GM18498 (cell line): ENCODE data around the gene NLGN1.
"Not testable (repeated sequence)": the region's sequence is repeated elsewhere in the genome, so short reads cannot be mapped to it uniquely, and the experiment has no call there.

Source experiments
- ATAC-seq: cut with Tn5 transposase; IDR thresholded peaks from one replicate; pipeline ENCODE4 v1.9.1; 2021; ENCODE audit warnings: mild to moderate bottlenecking, moderate library complexity; ENCODE audit not compliant: unreplicated experiment

Gene NLGN1

DNA sequence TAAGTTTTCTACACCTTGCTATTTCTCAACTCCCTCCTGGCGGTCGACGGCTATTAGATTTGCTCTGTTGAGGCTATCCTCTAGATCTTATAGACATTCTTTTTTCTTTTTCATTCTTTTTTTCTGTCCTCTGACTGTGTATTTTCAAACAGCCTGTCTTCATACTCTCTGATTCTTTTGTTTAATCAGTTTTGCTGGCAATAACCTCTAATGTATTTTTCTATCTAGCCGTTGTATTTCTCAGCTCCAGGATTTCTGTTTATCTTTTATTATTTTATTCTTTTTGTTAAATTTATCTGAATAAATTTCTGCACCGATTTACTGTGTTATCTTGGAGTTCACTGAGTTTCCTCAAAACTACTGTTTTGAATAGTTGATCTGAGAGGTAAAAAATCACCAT, 31.5 kb downstream of the NLGN1 start:
- no peak for ATAC-seq

DNA sequence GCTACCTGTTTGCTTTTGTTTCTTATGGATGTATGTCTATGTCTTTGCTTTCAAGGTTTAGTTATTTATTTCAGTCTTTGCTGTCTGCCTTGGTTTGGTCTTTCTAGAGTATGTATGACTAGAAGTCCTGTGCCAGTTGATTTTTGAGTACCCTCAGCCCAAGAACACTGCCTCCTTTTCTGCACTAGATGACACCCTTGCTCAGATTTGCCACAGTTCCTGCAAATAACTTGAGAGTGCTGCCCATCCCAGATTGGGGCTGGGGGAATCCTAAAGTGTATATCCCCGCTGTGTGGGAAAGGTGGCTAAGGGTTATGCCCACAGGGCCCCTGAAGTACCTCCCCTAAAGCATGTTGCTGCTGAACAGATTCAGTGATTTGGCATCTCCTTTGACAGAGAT, 32.0 kb downstream of the NLGN1 start:
- ATAC-seq: no peak

DNA sequence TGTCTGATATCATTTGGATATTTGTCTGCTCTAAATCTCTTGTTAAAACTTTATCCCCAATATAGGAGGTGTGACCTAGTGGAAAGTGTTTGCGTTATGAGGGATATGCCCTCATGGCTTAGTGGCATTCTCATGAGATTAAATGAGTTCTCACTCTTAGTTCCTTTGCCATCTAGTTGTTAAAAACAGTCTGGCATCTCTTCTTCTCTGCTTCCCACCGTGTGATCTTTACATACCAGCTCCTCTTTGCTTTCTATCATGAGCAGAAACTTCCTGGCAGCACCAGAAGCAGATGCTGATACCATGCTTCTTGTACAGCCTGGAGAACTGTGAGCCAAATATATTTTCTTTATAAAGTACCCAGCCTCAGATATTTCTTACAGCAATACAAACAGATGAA, 33.0 kb downstream of the NLGN1 start:
- no peak for ATAC-seq

DNA sequence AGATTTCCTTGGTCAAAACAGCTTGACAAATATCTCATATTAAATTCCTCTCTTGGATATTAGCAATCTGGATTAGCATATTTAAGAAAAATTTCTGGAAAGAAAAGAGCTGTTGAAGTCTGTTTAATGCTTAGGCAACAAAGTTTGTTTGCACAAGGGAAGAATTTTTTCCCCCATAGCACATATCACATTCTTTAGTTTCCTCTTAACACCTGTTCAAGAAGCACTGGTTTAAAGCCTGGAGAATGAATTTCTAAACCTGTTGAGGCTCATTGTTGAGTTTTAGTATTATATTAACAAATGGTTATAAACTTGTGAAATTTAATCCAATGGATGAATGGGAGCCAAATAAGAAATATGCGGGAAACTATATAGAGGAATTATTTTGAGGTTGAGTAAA, 41.5 kb downstream of the NLGN1 start:
- ATAC-seq: no peak

DNA sequence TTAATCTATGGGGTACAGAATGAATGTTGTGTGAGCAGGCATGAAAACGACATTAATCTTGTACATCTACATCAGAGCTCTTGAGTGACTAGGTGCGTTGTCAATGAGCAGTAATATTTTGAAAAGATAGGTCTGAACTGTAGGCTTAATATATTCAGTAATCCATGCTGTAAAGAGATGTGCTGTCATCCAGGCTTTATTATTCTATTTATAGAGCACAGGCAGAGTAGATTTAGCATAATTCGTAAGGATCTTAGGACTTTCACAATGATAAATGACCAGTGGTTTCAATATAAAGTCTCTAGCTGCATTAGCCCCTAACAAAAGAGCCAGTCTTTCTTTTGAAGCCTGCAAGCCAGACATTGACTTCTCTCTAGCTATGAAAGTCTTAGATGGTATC, 43.0 kb downstream of the NLGN1 start:
- ATAC-seq: no peak

DNA sequence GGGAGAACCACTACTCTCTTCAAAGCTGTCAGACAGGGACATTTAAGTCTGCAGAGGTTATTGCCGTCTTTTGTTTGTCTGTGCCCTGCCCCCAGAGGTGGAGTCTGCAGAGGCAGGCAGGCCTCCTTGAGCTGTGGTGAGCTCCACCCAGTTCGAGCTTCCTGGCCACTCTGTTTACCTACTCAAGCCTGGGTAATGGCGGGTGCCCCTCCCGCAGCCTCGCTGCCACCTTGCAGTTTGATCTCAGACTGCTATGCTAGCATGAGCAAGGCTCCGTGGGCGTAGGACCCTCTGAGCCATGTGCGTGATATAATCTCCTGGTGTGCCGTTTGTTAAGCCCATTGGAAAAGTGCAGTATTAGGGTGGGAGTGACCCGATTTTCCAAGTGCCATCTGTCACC, 54.0 kb downstream of the NLGN1 start:
- not testable (repeated sequence) for ATAC-seq

DNA sequence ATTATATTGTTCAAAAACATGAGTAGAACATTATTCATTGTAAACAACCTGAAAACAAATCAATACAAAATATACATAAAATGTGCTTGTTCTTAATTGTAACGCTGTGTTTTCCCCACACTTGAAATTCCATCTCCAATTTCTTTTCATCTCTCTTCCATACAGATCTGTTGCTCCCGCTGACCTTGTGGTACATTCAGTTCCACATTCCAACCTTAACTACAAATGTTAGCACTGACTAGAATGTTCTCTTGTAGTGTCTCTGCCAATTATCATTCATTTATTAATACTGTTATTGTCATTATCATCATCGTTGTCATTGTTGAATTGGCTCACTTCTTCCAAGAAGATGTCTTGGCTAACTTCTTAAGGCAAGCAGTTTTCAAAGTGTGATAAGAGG, 65.7 kb downstream of the NLGN1 start:
- ATAC-seq: no peak

DNA sequence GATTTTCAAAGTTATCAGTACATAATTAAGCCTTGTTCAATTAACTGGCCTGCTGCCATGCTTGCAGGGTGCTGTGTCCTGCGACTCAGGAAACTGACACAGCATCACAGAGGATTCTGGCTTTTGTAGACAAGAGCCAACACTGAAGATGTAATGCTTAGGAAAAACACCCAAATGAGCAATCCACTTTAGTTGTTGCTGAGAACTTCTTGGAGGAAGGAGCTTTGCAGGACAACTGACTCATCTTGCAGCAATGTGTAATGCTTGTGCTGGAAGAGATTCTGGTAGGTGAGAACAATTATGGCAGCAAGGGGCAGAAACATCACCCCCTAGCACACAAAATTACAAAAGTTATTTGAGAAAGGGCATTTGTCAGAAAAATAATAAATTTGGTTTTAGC, 67.6 kb downstream of the NLGN1 start:
- no peak for ATAC-seq

DNA sequence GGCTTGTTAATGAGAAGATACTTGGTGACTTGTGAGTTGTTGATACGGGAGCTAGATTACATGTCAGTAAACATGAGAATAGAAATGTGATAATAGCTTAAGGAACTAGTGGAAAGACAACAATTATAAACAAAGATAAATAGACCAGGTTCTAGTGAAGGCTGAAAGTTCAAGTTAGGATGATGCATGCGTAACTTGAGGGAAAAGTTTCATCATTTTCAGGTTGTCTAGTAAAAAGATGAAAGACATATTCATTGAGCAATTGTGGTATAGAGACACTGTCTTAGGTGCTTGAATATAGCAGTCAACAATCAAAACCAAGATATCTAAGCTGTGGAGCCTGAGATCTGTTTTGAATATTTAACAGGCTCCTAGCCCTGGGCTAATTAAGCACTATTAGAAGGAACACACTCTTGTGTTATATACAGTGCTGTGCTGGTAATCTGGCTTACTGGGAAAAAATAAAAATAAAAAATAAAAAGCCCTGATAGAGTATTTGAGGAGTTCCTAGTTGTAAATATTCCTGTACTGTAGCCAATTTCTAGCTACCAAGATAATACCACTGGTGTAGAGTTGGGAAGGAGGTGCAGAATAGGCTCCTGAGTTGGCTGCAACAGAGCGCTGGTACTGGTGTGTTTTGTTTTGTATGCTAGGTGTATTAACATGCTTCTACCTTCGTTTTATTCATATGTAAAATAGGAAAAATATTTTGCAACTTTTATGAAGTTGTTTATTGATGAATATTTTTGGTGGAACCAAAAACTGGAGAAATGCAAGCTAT, 68.5 kb downstream of the NLGN1 start:
- no peak for ATAC-seq

DNA sequence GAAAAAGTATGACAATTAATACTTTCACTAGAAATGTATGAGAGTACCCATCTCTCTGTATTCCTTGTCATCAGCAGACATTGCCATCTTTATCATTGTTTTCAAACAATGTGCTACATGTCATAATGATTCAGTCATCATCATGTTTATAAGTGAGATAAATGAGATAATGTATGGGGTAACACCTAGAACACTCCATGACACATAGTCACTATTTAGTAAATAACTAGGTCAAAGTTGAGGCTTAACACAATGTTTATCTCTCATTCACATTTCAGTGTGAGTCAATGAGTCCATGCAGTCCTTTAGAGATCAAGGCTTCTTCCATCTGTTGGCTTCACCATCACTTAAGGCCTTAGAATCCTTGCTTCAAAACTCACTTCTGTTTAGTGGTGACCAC, 70.0 kb downstream of the NLGN1 start:
- no peak for ATAC-seq

DNA sequence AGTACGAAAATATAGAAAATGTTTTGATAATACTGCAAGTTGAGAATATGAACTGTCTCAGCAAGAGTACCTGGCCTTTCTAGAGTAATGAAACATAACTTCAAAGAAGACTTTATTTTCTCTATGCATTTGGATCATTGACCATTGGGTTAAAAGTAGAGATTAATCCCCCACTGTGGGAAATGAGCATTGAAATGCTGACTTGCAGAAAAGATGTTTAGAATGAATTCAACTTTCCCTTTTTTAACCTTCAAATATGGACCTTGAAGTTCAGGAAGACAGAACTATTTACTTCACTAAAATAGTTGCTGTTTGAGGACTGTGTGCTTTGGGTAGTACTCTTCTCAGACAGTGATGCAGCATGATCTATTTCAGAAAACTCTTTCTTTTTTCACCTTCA, 75.7 kb downstream of the NLGN1 start:
- no peak for ATAC-seq

DNA sequence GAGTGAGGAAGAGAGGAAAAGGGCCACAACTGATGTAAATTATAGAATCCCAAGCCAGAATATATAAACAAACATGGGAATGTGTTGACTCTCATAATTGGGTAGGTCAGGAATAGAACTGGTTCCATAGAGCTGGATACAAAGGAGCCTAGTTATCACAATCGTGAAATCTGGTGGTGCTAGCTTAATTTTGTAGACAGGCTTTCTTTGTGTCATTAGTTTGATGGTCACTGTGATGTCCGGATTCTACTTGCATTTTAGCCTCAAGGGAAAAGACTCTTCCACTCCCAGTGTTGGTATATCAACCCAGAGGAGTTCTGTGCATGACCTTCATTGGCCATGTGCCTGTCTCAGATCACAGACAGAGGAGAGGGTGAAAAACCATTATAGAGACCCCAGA, 81.8 kb downstream of the NLGN1 start:
- ATAC-seq: no peak

DNA sequence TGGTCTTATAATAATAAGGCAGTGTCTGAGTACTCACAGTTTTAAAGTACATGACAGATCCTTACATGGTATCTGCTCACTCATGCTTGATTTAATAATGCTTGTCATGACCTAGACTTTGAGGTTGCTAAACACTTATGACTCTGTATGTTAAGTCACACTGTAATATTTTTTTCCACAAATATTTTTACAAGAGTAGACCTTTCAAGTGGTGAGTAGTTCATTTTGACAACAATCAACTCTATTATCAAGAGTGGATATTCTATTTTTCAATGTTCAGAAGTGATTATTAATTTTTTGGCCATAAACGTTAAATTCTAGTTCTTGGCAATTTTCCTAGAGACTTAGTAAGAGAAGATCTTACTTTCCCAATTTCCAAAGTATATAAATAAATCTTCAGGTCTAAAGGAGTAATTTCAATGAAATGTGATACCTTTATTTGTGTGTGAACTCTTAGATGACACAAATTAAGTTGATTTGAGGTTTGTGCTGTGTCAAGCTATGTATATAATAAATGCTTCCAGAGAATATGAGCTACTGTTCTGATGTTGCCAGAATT, 104.5 kb downstream of the NLGN1 start:
- no peak for ATAC-seq

DNA sequence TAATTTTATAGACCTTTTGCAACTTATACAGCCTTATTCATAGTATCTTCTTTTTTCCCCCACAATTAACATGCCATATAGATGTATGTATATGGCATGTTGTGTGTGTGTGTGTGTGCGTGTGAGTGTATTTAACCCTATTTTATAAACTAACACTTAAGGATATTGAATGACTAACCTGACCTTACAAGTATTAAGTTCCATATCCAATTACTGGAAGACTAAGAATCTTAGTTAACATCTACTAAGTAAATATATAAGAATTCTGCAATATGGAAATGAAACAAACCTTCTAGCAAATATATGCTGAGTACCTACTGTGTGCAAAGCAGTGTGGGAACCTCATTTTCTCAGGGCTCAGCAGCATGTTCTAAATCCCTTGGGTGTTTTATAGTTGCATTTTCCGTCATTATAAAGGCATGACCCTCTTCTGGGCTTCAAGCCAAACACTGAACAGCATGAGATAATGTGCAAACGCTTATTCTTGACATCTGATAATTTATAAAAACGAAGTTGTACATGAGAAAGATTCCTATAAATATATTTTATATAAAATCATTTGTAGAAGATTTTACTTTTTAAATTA, 105.5 kb downstream of the NLGN1 start:
- no peak for ATAC-seq

DNA sequence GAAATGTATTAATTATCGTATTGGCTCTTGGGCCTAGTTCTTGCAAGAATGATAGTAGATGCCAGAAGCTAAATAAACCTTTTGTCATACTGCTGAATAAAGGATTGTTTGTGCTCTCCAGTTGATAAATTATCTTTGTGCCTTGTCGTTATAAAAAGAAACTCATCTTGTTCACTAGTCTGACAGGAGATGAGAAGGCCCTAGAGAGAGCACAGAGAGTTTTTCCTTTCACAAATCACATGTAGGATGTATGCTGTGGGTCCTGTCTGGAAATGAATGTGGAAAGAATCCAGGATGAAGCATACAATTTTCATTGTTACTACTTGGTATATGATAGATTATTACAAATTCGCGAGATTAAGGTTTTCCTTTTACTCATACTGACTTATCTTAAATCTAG, 113.0 kb downstream of the NLGN1 start:
- ATAC-seq: no peak

DNA sequence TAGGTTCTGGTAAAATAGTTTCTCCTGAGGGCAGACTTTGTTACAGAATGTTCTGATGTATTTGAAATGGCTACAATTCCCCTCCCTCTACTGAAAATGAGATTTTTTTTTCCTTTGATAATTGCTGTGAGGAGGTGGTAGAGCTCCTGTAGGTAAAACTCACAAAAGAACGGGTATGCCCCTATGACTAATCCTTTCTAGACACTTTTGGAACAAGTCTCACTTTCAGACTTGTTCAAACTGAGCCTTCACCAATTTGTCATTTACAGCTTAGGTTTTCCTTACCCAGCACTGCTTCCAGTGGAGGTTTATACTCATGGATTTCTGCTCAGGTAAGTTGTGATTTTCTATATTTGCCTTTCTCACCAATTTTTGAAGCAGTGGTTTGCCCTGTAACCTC, 115.6 kb downstream of the NLGN1 start:
- peak; percentile 69 for ATAC-seq

DNA sequence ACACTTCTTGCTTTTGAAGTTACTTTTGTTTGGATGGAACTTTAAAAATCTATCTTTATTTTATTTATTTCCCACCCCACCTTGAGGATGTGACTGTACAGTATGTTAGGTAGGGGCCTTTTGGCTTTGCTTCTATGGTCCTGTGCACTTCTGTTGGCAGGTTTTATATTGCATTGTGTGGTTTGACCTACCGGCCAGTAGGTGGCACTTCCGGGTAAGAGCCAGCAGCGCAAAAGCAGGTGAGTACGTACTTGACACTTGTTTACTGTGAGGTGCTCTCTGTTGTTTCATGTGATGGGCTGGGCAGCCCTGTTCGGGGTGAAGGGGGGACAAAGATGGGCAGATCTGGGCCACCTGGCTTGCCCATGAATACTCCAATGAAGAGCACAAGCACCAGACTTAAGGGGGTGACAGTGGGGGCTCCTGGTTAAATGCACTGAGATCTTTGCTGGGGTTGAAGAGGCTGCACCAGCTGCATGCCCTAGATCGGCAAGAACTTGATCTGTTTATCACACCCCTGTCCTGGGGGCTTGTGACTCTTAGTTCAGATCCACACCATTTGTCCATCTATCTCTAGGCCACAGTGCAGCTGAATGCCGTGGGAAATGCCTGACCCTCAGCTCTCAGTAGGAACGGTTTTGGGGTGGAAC, 131.6 kb downstream of the NLGN1 start:
- ATAC-seq: peak; percentile 99

DNA sequence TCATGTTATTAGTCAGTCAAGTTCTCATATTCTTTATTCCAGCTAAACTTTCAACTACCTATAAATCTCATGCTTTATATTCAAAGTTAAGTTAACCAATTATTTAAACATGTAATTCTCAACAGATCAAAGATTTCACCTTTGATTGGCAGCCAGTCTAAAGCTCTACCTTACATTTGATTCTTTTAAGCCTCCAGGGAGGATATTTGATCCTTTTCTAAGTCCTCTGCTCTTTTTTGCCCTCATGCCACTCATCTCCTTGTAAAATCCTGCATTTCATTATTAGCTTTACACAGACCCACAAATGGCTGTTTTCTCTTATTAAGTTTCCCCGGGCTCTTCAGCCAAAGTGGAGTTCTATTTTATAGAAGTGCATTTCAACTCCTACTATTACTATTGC, 134.1 kb downstream of the NLGN1 start:
- no peak for ATAC-seq

DNA sequence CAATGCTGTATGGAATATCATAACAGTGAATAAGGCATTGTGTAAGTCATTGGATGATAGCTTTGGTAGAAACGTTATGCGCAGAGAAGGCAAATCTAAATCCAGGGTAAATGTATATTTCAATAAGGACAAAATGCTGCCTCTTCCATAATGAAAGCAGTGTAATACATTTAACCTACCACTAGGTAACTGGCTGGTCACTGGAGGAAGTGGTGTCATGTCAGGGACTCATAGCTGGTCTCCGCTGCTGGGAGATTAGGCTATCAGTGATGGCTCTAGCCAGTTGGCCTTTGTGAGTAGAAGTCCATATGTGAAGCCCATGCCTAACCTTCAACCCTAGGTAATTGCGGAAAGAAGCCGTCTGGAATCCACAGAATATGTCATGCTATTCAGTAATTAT, 140.9 kb downstream of the NLGN1 start:
- ATAC-seq: no peak

DNA sequence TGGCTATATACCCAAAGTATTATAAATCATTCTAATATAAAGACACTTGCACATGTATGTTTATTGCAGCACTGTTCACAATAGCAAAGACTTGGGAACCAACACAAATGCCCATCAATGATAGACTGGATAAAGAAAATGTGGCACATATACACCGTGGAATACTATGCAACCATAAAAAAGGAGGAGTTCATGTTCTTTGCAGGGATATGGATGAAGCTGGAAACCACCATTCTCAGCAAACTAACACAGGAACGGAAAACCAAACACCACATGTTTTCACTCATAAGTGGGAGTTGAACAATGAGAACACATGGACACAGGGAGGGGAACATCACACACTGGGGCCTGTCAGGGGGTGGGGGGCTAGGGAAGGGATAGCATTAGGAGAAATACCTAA, 148.0 kb downstream of the NLGN1 start:
- ATAC-seq: not testable (repeated sequence)

DNA sequence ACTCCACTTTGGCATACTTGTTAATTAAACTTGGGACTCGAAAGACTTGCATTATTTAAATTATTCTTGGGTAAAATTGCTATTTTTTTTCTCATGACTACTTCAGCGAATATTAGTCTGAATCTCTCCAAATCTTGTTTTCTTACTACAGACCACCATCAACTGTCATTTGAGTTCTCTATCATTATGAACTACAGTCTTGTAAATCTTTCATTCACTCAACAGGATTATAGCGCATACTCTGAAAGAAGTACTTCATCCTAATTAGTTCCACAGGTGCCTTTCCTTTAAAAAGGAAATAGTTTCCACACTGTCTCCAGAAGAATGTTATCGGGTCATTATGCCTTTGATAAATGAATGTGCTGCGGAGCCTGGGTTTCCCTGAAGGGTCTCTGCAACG, 149.5 kb downstream of the NLGN1 start:
- no peak for ATAC-seq

DNA sequence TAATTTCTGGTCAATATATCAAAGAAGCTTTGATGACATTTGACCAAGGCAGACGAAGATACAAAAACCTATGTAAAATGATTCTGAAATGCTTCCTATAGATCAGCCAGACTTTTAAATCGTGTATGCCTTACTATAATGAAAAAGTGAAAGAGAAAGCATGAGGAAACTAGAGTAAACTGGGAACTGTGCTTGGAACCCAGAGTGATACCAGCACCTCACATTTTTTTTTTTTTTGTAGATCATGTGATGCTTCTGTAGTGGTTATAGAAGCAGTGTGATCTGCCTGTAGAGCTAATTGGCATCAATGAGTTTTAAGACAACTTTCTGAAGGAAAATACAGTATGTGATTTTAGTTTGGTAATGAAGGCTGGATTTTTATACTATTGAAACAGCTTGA, 150.7 kb downstream of the NLGN1 start:
- no peak for ATAC-seq
